AG10803 (cell line): ENCODE results near the gene LTK.
"Not testable (repeated sequence)": the region's sequence is repeated elsewhere in the genome, so short reads cannot be mapped to it uniquely, and the experiment has no call there.

Source experiments
- DNase-seq: peaks from one replicate; pipeline ENCODE4 v3.0.0; 2010; ENCODE audit warnings: low read depth
- H3K4me3 ChIP-seq: 2 replicates; pipeline ENCODE4 v1.5.1; 2011; ENCODE audit warnings: mild to moderate bottlenecking, low read length, control low read depth
- CTCF ChIP-seq: conservative IDR thresholded peaks from 2 replicates; pipeline ENCODE4 v1.5.1; 2011; ENCODE audit warnings: mild to moderate bottlenecking, low read length, control low read depth, inconsistent platforms

LTK gene

GRCh38 chr15:41474436-41474835, 39.2 kb downstream of the LTK start:
- no peak for DNase-seq
- no peak for TF ChIP-seq CTCF
- H3K4me3 ChIP-seq: no peak overlapping the region

GRCh38 chr15:41473418-41473817, 40.2 kb downstream of the LTK start:
- TF ChIP-seq CTCF: no peak
- H3K4me3 ChIP-seq: no peak overlapping the region
- DNase-seq: no peak

- DNase-seq, H3K4me3 ChIP-seq: not testable (repeated sequence)
Measured at GRCh38 chr15:41469644-41470043, 44.0 kb downstream of the LTK start.

- DNase-seq: no peak
- H3K4me3 ChIP-seq: no peak overlapping the region
- no peak for TF ChIP-seq CTCF
Measured at GRCh38 chr15:41466711-41467110, 46.9 kb downstream of the LTK start.

GRCh38 chr15:41465822-41466421, 47.7 kb downstream of the LTK start:
- peak; percentile 99 for TF ChIP-seq CTCF
- peak; percentile 58 for DNase-seq
- H3K4me3 ChIP-seq: no peak overlapping the region

GRCh38 chr15:41464889-41465580, 48.6 kb downstream of the LTK start:
- TF ChIP-seq CTCF: no peak
- DNase-seq: no peak
- H3K4me3 ChIP-seq: no peak overlapping the region

- DNase-seq: peak; percentile 27
Measured at GRCh38 chr15:41462084-41462795, 51.4 kb downstream of the LTK start.

More at GRCh38 chr15:41462084-41462795, 51.4 kb downstream of the LTK start:
- TF ChIP-seq CTCF: no peak
- no peak overlapping the region for H3K4me3 ChIP-seq
